HG02763 (cell line): Measurements from ENCODE around the gene TMTC1.
A peak's percentile ranks its signal among the peaks of the same experiment; 100 is the strongest.

Experiments
- ATAC-seq: cut with Tn5 transposase; IDR thresholded peaks from one replicate; pipeline ENCODE4 v1.9.1; 2021; ENCODE audit warnings: mild to moderate bottlenecking, moderate library complexity; ENCODE audit not compliant: unreplicated experiment

Gene TMTC1

DNA sequence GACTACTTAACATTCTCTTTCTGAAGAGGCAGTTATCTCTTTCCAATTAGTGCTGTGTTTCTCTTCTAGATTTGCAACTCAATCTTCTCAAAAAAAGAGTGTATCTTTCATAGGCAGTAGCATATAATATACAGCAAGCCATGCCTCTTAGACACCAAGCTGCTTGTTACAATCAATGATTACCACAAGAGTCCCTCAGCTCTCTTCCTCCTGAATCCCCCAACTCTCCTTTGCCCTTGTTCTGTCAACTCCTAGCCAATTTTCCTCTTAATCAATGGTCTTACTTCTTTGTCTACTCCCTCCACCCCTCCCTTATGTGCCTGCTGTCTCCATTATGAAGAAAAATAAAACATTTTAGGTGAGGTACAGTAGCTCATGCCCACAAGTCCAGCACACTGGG is 2.6 kb downstream of the TMTC1 start:
- ATAC-seq: no peak

DNA sequence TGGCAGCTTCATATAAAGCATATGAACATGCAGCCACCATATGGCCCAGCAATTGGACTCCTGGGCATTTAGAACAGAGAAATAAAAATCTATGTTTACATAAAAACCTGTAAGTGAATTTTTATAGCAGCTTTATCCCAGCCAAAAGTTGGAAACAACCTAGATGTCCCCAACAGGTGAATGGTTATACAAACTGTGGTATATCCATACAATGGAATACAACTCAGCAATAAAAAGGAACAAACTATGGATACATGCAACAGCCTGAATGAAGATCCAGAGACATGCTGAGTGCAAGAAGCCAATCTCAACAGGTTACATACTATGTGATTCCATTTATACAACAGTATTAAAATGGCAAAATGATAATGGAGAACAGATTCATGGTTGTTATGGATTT is 3.7 kb downstream of the TMTC1 start:
- no peak for ATAC-seq

DNA sequence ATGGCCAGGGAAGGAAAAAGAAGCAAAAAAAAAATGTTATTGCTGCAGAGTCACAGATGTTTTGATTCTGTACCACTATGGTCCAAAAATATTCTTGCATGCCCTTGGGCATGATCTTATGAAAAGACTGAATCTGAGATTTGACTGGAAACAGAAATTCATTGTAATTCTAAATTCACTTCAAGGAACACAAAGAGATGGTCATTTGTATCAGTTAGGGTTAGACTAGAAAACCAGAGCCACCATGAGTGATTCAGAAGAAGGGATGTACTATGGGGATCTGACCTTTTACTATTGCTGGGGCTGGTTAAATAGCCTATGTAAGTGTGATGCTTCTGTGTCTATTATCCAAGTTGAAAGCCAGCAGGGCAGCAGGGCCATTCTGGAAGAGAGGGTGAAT is 5.2 kb downstream of the TMTC1 start:
- ATAC-seq: no peak

DNA sequence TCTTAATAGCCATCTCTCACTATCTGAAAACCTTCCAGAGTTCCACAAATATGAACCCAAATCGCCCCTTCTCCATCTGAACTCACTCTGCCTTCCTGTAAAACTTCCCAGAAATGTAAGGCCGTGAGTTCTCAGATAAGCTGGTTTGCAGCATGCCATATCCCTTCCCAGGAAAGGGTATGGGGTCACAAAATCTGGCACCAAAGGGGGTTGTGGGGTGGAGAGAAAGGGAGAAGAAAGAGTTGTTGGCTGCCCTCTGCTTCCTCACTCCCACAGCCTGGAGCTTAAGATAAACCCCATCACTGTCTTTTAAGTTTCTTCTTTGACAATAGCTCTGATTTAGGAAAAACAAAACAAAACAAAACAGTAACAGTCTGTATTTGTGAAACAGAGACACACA is 10.7 kb downstream of the TMTC1 start:
- no peak for ATAC-seq

DNA sequence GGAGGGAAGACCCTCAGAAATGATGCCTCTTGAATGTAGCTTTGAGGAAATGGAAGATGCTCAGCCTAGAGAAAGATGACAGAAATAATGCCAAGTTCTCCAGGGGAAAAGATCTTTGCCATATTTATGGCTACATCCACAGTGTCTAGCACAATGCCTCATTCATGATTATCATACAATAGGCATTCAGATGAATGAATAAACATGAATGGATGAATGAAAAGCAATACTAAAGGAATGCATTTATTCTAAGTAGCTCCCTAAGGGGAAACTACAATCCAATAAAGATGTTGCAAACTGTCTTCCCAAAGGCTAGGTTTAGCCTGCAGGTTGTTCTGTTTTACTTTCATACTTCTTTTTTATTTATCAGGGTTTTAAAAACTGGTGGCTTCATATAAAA is 12.0 kb downstream of the TMTC1 start:
- no peak for ATAC-seq

DNA sequence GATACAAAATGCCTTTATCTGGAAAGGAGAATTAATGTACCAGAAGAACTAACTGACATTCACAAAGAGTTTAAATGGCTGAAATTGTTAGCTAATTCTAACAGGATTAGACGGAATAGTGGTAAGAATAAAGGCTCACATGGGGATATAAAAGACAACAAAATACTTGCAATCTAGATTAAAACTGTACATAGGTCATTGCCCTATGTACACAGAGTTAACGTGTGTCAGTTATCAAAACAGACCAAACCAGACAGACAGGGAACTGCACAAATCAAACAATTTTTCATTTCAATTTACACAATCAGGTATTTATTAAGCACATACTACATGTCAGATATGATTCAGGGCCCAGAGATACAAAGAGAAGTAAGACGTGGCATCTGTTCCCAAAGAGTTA is 12.6 kb downstream of the TMTC1 start:
- ATAC-seq: no peak

DNA sequence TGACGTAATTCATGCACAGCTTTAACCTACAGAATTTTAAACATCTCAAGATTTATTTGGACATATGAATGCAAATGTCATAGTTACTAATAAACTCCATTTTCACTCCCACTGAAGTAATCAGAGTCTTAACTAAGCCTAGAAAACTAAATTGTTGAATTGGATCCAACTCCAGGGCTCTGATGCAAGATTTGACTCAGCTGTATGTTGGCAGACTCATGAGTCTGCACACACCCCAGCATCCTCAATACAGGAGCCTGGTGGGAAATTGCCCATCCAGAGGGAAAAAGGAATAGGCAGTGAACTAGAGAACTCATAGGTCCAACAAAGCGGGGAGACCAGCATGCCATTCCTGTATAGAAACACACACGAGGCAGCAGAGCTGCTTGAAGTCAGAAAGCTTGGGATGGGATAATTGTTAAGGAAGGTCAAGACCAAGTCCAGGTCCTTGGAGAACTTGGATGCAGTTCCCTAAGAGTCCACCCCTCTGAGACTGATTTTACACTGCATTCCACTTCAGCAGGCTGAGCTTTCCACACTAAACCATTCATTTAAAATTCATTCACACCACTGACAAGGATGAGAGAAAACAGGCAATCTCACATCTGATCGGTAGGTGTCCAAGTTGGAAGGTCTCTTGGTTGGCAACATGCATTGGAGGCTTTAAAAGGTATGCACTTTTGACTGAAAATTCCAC is 14.4 kb downstream of the TMTC1 start:
- no peak for ATAC-seq

DNA sequence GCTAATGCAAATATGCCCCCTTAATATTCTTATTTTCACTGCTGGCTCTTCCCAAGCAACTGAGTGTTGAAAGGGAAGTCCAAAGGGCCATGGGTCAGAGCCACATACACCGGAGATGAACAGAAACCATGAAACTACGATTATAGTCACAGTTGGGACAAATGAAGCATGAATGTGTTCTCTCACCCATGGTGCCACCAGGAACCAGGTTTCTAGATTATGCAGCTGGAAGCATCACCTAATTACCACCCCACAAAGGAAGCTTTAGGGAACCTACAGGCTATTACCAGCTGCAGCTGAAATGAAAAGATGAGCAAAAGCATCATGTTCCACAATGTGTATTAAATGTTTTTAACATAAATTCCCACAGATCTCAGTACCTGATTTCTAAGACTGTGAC is 15.4 kb downstream of the TMTC1 start:
- ATAC-seq: no peak

DNA sequence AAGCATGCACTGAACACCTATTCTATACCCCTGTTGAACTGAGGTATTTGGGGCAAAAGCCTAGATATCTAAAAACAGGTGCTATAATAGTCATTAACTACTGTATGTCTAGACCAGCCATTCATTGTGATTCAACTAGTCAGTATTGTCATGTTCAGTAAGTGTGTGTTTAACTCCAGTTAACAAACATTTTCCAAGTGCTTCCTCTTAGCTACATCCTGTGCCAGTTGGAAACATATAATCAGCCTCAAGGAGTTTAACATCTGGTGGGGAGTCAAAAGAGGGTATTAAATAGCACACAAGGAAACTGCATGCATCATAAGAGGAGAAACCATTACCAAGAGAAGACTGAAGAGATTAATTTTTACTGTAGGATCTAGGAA is 20.4 kb downstream of the TMTC1 start:
- no peak for ATAC-seq

DNA sequence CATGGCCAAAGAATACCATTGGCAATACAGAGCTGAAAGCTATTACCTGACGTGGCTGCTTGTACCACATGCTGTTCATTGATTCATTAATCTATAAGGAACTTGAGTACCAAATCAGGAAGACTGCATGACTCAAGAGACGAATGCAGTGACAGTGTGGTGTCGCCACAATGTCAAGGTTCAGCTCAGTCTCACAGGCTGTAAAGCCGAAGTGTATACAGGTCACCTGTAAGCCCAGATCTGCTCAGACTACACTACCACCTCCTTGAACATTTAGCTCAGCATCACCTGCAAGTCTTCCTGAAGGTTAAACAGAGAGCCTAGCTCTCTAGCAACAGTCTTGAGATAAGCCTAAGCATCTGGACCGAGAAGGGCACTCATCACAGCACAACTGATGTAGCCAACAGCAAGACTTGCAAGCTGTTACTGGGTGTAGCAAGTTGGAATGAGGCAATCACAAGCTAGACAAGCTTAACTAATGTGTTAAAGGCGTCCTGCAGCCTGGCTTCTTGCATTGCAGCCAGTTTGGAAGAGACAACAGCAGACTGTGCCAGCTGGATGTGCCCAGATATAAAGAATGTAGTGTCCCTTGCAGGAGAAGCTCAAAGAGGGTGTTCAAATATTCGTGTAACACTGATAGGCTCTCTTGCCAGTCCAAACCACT is 21.0 kb downstream of the TMTC1 start:
- no peak for ATAC-seq

DNA sequence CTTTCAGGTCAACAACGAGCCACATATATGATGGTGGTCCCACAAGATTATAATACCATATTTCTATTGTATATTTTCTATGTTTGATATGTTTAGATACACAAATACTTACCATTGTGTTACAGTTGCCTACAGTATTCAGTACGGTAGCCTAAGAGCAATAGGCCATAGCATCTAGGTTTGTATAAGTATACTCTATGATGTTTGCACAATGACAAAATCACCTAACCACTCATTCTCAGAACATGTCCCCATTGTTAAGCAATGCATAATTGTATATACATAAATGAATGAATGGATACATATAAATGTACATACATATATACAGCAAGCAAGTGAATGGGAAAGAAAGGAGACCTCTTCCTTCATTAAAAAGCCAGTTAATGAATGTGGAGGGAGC is 23.8 kb downstream of the TMTC1 start:
- ATAC-seq: no peak

DNA sequence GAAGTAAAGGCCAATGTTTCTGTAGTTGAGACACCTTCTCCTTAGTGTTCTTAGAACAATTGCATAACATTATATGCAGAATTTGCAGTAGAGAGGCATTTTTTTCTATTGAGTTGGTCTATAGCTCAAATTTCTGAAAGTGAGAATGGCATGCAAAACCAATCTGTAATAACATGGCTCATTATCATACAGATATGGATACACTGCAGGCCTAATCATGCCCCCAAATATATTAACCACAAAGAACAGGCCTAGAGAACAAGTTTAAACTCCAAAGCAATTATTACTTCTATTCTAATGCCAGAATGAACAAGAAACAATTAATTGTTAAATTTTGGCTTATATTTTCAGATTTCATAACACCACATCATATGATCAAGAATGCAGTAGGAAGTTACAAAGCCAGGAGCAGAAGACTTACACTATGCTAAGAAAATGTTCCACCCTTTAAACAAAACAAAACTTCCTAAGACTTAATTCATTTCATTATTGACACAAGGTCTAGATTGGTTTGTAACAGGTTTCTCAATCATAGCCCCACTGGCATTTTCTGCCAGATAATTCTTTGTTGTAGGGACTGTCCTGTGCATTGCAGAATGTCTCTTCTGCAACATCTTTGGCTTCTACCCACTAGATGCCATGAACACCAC is 26.9 kb downstream of the TMTC1 start:
- no peak for ATAC-seq

DNA sequence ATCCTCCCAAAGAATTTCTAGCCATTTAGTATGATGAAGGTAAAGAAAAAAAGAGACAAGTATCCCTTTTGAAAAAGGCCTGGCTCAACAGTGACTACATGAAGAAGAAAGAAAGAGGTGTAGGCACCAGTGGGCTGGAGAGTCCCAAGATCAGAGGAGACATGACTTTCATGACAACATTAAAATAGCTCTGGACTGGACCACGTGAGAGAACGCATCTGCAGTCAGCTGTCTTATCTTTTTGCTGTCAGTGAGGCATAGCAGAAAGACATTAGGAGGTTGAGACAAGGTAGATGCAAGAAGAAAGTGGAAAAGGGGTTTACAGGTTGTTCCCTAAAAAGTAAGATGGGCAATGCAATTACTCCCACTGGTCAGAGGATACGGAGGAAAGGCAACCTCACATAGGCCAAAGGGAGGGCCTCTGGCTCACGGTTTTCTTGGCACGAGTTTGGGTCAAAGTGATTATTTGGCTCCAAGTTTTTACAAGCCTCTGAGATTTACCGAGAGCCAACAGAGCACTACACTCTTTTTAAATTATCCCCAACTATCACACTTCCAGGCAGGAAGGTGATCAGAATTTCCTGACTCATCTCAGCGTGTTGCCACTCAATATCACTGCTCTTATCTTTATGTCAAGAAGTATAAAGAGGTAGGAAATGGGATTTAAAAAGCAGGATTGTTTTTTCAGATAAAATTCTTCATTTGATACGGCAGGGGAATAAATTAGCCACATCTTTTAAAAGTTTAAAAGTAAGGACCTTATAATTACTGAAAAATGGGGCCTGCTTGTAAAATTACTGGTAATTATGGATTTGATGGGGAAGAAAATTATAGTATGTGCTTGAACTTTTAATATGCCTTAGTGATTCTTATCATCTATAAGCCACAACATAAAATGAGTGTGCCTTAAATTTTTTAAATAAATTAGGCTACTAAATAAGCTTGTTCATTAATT is 29.2 kb downstream of the TMTC1 start:
- ATAC-seq: no peak

DNA sequence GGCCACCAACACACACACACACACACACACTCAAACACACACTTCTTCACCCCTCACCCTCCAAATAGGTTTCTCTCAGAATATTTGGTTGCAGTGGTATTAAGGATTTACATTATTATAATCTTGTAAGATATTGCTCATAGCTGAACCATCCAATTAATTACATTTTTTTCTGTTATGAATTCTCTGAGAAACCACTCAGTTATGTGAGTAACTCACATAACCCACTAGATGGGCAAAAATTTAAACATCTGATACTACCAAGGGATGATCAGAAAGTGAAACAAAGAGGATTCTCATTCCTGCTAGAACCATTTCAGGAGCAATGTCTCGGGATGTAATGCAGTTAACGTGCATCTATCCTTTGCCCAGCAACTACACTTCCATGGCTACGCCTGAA is 31.6 kb downstream of the TMTC1 start:
- ATAC-seq: no peak

DNA sequence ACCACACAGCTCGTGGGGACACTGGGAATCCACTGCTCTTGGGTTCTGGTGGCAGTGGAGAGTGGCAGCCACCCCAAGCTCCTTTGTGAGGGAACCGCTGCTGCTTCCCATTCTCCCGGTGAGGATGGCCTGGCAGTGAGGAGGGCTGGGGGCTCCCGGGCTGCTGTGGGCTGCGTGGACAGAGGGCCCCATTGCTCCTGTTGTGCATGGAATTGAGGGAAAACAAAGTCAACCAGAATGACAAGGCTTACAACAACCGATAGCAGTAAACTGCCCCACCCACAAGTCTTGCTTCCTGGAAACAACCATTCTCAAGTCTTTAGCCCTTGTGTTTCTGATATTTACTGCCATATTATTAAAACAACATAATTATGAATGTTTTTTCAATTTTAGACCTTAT is 32.1 kb downstream of the TMTC1 start:
- no peak for ATAC-seq

DNA sequence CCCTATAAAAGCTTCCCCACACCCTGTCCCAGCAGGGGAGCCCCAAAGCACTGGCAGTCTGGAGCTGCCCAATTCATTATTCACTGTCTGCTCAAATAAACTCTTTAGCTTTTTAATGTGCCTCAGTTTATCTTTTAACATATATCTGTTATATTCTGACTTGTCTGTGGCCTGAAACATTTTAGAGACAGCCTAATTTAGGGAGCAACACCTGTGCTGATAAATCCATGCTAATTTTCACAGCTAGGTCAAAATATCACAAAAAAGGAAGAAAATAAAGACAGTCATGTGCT is 32.9 kb downstream of the TMTC1 start:
- ATAC-seq: no peak

DNA sequence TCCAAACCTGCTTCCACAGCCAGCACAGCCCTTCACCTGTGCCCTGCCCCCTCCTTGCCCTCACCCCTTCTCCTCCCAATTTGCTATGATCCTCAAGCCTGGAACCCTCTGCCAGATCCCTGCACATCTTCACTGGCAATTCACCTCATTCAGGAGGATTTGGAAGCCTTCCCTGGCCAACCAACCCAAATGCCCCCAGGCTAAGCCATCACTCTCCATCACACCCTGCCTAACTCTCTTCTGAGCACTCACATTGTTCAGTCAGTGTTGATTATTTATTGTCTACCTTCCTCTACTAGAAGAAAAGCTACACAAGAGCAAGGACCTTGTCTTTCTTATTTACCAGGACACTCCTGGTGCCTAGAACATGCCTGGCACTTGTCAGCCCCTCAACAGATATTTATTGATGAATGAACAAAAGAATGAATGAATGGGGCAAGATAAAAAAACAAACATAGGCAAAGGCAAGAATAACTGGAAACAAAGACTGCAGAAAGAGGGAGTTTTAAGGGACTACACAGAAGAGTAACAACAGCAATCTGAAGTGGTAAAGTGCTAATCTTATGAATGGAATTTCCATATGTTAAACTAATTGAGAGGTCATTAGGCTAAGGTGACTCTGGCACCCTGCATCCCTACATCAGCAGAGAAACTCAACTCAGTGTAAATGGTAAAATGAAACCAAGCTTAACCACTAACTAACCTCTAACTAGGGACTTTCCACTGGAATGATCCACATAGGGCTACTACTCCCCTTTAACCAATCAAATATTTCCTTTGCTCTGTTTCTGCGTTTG is 33.4 kb downstream of the TMTC1 start:
- ATAC-seq: peak; percentile 85

DNA sequence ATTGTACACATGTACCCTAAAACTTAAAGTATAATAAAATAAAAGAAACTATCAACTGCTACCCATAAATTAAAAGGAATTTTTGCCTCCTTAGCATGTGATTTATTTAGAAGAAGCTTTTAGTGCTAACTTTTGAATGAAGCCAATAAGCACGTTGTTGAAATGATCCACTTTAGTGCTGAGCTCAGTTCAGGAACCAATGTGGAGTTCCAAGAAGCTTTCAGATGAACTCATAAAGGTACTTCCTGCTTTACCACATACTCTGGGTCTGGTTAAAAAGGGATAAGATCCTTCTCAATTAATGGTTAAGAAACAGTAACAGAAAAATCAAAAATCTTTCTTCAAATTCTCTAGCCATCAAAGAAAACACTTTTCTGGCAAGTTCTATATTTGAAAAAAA is 39.4 kb downstream of the TMTC1 start:
- no peak for ATAC-seq

DNA sequence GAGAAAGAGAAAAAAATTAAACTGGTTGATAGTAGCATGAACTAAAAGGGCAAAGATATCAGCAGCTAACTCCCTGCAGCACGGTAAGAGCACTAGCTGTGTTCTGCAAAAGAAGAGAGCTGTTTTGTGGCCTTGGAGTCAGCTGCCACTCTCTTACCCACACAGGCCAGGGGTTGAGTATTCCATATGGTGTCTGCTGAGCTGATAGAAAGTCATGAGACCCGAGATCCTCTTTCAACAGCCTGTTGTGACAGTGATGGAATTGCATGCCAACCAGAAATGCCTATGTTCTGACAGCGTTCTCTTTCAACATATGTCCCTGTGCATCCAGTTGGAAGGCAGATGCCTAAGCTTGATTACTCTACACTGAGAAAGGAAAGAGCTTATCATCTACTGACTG is 39.9 kb downstream of the TMTC1 start:
- no peak for ATAC-seq

DNA sequence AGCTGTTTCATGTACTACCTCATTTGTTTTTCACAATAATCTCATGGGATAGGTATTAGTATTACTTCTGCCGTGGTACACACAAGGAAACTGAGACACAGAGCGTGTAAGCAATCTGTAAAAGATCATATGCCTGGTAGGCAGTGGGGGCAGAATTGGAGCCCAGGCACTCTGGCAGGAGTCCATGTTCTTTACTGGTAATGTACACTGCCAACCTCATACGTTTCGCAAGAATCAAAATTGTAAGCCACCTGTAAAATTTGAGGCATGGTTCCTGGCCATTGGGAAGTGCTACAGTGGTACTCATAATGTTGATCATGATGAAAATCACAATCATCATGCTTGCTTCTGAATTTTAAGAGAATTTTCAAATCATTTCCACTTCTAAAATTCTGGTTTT is 40.7 kb downstream of the TMTC1 start:
- no peak for ATAC-seq

DNA sequence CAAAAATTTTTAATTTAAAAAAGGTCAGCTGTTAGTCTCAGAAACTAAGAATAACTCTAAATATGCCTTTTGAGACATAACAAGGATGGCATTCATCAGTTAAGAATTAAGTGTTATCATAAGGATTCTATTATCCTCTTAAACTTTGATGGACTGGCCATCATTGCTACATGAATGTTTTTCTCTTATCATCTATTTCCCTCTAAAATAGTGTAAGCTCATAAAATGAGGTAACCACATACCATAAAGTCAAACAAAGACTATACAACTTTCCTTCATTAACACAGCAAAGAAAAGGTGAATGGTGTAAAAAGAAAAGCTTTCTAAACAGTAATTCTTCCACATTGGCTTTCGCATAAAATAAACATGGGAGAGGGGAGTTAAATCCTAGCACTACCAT is 41.1 kb downstream of the TMTC1 start:
- ATAC-seq: no peak
